ENCODE results near the gene SBF2.

The SBF2 gene

DNA sequence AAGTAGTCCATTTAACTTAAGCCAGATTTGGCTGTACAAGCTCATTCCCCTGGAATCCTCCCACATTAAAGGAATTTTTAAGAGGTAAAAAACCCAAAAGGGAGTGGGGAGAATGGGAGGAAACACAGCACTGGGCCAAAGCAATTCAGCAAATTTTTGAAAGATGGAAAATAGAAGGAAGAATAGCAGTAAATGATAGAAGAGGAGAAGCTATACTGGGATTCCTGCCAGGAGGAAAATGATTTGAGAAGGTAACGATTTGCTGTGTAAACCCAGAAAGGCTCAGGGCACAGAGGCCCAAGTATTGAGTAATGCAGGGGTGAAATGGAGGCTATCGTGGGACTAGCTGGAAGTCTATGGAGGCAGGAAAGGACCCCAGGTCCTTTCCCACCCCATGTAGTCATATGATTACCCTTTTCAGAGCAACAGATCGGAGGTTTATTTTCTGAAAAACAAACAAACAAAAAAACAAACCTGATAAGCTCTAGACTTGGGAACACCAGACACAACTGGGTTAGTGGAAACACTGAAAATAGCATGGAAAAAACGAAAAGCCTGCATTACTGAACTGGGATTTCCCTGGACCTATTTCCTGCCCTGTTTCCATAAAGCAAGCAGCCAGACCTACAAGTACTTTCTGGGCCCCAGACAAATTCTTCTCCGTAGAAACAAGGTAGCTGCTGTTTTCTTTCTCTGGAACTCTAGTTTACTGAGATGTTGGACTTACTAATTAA, 490.2 kb downstream of the SBF2 start:
- H3K4me3 ChIP-seq (ENCODE audit: low read depth, low read length): no peak overlapping the region
- TF ChIP-seq, protein P1, sequence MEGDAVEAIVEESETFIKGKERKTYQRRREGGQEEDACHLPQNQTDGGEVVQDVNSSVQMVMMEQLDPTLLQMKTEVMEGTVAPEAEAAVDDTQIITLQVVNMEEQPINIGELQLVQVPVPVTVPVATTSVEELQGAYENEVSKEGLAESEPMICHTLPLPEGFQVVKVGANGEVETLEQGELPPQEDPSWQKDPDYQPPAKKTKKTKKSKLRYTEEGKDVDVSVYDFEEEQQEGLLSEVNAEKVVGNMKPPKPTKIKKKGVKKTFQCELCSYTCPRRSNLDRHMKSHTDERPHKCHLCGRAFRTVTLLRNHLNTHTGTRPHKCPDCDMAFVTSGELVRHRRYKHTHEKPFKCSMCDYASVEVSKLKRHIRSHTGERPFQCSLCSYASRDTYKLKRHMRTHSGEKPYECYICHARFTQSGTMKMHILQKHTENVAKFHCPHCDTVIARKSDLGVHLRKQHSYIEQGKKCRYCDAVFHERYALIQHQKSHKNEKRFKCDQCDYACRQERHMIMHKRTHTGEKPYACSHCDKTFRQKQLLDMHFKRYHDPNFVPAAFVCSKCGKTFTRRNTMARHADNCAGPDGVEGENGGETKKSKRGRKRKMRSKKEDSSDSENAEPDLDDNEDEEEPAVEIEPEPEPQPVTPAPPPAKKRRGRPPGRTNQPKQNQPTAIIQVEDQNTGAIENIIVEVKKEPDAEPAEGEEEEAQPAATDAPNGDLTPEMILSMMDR (IDR thresholded peaks at IDR 0.05; ENCODE audit: low read depth, low read length): no peak

DNA sequence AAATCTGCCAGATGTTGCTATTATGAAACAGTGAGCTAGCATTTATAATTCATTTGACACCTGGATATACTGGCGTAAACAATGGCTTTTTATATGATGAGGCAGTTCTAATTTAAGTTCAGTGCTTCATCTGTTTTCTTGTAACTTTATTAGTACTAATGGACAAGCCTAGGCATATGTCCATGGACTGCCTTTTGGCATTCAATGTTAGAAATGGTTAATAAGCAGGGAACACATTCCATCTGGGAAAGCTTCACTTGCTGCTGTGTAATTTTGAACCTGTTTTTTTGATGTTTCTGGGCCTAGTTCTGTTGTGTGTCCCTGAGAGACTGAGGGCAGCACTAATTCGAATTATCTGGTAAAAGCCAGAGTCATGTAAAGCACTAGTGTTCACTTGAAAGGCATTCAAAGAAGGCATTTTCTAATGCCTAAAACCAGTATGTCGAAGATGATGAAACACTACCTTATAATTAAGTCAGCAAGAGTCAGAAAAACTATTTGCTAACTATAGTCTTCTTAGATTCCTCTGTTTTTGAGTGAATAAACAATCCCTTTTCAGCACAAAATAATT, 491.6 kb downstream of the SBF2 start:
- no peak overlapping the region for H3K4me3 ChIP-seq (ENCODE audit: low read depth, low read length)
- TF ChIP-seq, protein P1 (IDR thresholded peaks at IDR 0.05; ENCODE audit: low read depth, low read length): no peak

DNA sequence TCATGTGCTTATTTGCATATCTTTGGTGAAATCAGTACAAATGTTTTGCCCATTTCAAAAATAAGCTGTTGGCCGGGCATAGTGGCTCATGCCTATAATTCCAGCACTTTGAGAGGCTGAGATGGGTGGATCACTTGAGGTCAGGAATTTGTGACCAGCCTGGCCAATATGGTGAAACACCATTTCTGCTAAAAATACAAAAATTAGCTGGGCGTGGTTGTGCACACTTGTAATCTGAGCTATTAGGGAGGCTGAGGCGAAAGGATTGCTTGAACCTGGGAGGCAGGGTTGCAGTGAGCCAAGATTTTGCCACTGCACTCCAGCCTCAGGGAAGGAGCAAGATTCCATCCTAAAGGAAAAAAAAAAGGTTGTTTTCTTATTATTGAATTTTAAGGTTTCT, 494.1 kb downstream of the SBF2 start:
- no peak overlapping the region for H3K4me3 ChIP-seq (ENCODE audit: low read depth, low read length)
- TF ChIP-seq, protein P1 (IDR thresholded peaks at IDR 0.05; ENCODE audit: low read depth, low read length): no peak

DNA sequence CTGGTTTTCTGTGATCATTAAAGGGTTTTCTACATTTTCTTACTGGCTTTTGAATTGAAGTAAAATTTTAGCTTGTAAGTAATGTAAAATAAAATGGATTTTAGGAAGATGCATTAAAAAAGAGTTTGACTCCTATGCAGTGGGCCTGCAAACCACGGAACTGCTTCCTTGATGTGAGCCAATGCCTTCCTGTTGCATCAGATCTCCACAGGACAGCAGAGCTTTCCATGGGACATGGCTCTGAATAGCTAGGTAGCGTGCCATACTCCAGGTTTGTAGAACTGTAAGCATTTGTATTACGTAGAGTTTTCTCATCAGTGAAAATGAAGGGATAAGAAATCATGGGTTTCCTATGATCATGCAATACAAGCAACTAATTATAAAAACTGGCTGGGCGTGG, 496.7 kb downstream of the SBF2 start:
- TF ChIP-seq, protein P1 (IDR thresholded peaks at IDR 0.05; ENCODE audit: low read depth, low read length): no peak
- no peak overlapping the region for H3K4me3 ChIP-seq (ENCODE audit: low read depth, low read length)

DNA sequence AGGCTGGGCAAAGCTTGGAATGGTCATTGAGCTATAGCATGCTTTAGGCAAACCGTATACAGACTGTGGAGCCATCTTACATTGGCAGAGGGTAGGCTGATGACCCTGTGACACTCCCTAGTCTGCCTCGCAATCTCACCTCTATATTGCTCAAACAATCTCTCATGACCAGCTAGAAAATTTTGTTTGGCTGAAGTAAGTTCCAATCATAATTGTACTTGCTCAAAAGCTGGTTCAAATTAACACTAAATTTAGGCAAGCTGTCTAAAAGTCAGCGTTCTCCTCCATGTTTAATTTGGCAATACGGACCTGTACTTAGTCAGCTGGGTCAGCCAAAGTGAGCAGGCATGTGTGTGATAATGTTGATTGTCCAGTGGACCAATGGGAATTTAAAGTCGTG, 497.2 kb downstream of the SBF2 start:
- TF ChIP-seq, protein P1 (IDR thresholded peaks at IDR 0.05; ENCODE audit: low read depth, low read length): no peak
- no peak overlapping the region for H3K4me3 ChIP-seq (ENCODE audit: low read depth, low read length)

DNA sequence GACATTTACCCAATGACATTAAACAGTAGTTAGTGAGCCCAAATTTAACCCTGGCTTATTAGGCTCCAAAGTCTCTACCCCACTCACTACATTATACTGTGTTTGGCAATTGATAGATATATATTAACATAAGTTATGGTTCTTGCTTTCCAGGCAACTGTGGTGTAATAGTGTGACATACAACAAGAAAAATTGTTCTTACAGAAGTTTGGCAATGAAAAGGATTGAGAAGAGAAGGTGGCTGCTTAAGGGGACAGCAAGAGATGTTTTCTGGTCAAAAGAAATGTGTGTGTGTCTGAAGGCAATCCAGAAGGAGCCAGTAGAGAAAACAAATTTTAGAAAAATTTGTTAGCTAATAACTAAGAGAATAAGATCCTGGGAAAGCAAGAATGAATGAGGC, 497.8 kb downstream of the SBF2 start:
- no peak overlapping the region for H3K4me3 ChIP-seq (ENCODE audit: low read depth, low read length)
- TF ChIP-seq, protein P1 (IDR thresholded peaks at IDR 0.05; ENCODE audit: low read depth, low read length): no peak

DNA sequence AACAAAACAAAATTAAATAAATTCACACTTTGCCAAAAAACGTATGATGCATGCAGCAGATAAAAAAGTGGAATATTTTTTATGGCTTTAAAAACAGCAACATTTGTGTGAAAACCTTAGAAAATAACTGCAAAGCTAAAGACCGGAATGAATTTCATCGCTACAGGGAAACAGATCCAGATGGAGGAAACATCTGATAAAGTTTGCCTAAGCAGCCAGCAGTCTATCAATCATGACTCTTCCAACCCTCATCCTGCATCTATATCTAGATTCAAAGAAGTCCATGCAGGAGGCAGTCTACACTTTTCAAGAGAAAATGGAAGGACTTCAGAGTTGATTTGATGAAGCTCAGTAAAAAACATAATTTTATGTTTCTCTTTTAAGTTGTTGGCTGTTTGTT, 503.3 kb downstream of the SBF2 start:
- H3K4me3 ChIP-seq (ENCODE audit: low read depth, low read length): no peak overlapping the region
- TF ChIP-seq, protein P1 (IDR thresholded peaks at IDR 0.05; ENCODE audit: low read depth, low read length): no peak

Data from WI38 (cell line).